Neural cell (in vitro differentiated cells): ENCODE measurements around the gene RPL31. TPM values are rescaled to one million over a fixed set of nuclear protein-coding genes. Genes with fewer than 3 reads are reported as not detected.

Experiments
- H2AFZ ChIP-seq: fragments of 200-600, 300-800 bp; sonication (generic), shearing (Covaris generic); 2 replicates; pipeline ENCODE4 v1.6.0; 2014; ENCODE audit warnings: low read depth, mild to moderate bottlenecking, antibody characterized with exemption, low read length, moderate library complexity
- H3F3A ChIP-seq: fragments of 200-600 bp; shearing (Covaris generic); 2 replicates; pipeline ENCODE4 v1.6.1; 2016; ENCODE audit warnings: mild to moderate bottlenecking, moderate library complexity, mixed read lengths, antibody characterized with exemption, low read length; ENCODE audit not compliant: insufficient read depth, poor library complexity, severe bottlenecking
- H3K27ac ChIP-seq: fragments of 200-600, 300-800 bp; sonication (generic), shearing (Covaris generic); 2 replicates; pipeline ENCODE4 v1.5.1; 2014; ENCODE audit warnings: mild to moderate bottlenecking, low read length, moderate library complexity
- H3K27me3 ChIP-seq: fragments of 300-800, 200-600 bp; sonication (generic), shearing (Covaris generic); 2 replicates; pipeline ENCODE4 v1.6.0; 2014; ENCODE audit warnings: mild to moderate bottlenecking, low read depth, low read length, moderate library complexity; ENCODE audit not compliant: insufficient read depth
- H3K36me3 ChIP-seq: fragments of 300-800, 200-600 bp; sonication (generic), shearing (Covaris generic); 2 replicates; pipeline ENCODE4 v1.5.1; 2014; ENCODE audit warnings: mild to moderate bottlenecking, antibody characterized with exemption, low read length, moderate library complexity; ENCODE audit not compliant: insufficient read depth
- H3K4me2 ChIP-seq: fragments of 300-800, 200-600 bp; sonication (generic), shearing (Covaris generic); 2 replicates; pipeline ENCODE4 v1.6.0; 2014; ENCODE audit warnings: mild to moderate bottlenecking, low read length
- H3K4me3 ChIP-seq: fragments of 300-800, 200-600 bp; sonication (generic), shearing (Covaris generic); 2 replicates; pipeline ENCODE4 v1.5.1; 2014; ENCODE audit warnings: mild to moderate bottlenecking, low read length, moderate library complexity
- H3K79me2 ChIP-seq: fragments of 200-600 bp; shearing (Covaris generic); replicated peaks from 2 replicates; pipeline ENCODE4 v1.6.0; 2014; ENCODE audit warnings: mild to moderate bottlenecking, low read length, moderate library complexity; ENCODE audit not compliant: insufficient read depth
- H3K9ac ChIP-seq: fragments of 300-800, 200-600 bp; sonication (generic), shearing (Covaris generic); 2 replicates; pipeline ENCODE4 v1.6.1; 2016; ENCODE audit warnings: mild to moderate bottlenecking, low read length, mixed read lengths
- H3K9me2 ChIP-seq: fragments of 200-600 bp; shearing (Covaris generic); 2 replicates; pipeline ENCODE4 v1.6.1; 2016; ENCODE audit warnings: mild to moderate bottlenecking, low read length, mixed read lengths; ENCODE audit not compliant: insufficient read depth
- H3K9me3 ChIP-seq: fragments of 200-600, 300-800 bp; sonication (generic), shearing (Covaris generic); 2 replicates; pipeline ENCODE4 v1.6.1; 2016; ENCODE audit warnings: mild to moderate bottlenecking, mixed run types, low read length, moderate library complexity, mixed read lengths
- H4K20me1 ChIP-seq: fragments of 200-600 bp; shearing (Covaris generic); 2 replicates; pipeline ENCODE4 v1.6.1; 2016; ENCODE audit warnings: mild to moderate bottlenecking, mixed run types; ENCODE audit not compliant: insufficient read depth
- CTCF ChIP-seq: fragments of 450-650 bp; IDR thresholded peaks from 2 replicates; pipeline ENCODE4 v1.5.1; 2014; ENCODE audit warnings: antibody characterized with exemption, mild to moderate bottlenecking, moderate library complexity; ENCODE audit not compliant: poor library complexity, severe bottlenecking
- EP300 ChIP-seq: fragments of 450-650 bp; conservative IDR thresholded peaks from 2 replicates; pipeline ENCODE4 v1.6.1; 2014; ENCODE audit warnings: antibody characterized with exemption, mild to moderate bottlenecking, moderate library complexity; ENCODE audit not compliant: poor library complexity, severe bottlenecking
- EZH2 ChIP-seq: fragments of 200-600, 300-800 bp; shearing (Covaris generic), sonication (generic); IDR thresholded peaks from 2 replicates; pipeline ENCODE4 v1.6.1; 2014; ENCODE audit warnings: antibody characterized with exemption, low read length, borderline replicate concordance, mild to moderate bottlenecking; ENCODE audit not compliant: insufficient read depth, poor library complexity, severe bottlenecking
- MXI1 ChIP-seq: fragments of 450-650 bp; conservative IDR thresholded peaks from 2 replicates; pipeline ENCODE4 v1.6.1; 2014; ENCODE audit warnings: antibody characterized with exemption, mild to moderate bottlenecking; ENCODE audit not compliant: poor library complexity, severe bottlenecking
- POLR2AphosphoS5 ChIP-seq: IDR thresholded peaks from 2 replicates; pipeline ENCODE4 v1.6.1; 2012
- RAD21 ChIP-seq: fragments of 450-650 bp; conservative IDR thresholded peaks from 2 replicates; pipeline ENCODE4 v1.6.1; 2014; ENCODE audit warnings: antibody characterized with exemption, mild to moderate bottlenecking, moderate library complexity
- REST ChIP-seq: IDR thresholded peaks from 2 replicates; pipeline ENCODE4 v1.6.1; 2012; ENCODE audit warnings: borderline replicate concordance
- SMC3 ChIP-seq: fragments of 450-650 bp; conservative IDR thresholded peaks from 2 replicates; pipeline ENCODE4 v1.6.1; 2014; ENCODE audit warnings: antibody characterized with exemption, mild to moderate bottlenecking, moderate library complexity; ENCODE audit not compliant: poor library complexity
- TAF1 ChIP-seq: IDR thresholded peaks from 2 replicates; pipeline ENCODE4 v1.6.1; 2012; ENCODE audit warnings: low read depth
- polyA plus RNA-seq: library from polyadenylated mRNA; depleted of rRNA; stranded (reverse); fragments of >200 nt; gene quantifications from 2 replicates; pipeline ENCODE4 v1.2.3, GENCODE V29; 2014

The RPL31 gene
- polyA plus RNA-seq, 1 donor from 2014 or later: 1,555 TPM

- H3K4me2 ChIP-seq: no peak overlapping the region
- no peaks in the 10 kb centered on the region for H3K27me3 ChIP-seq
- no peaks in the 10 kb centered on the region for H3K36me3 ChIP-seq
- no peaks in the 10 kb centered on the region for H3K9me3 ChIP-seq
- H3K9me2 ChIP-seq: no peaks in the 10 kb centered on the region
- H4K20me1 ChIP-seq: no peaks in the 10 kb centered on the region
- no peak overlapping the region for H3K27ac ChIP-seq
- H3K79me2 ChIP-seq: no peaks in the 10 kb centered on the region
- no peak overlapping the region for H3K9ac ChIP-seq
- H2AFZ ChIP-seq: no peak overlapping the region
- TF ChIP-seq MXI1 (peak; percentile 25), SMC3 (peak; percentile 87), REST (no peak), POLR2AphosphoS5 (no peak), TAF1 (no peak), EZH2 (no peak), EP300 (no peak), CTCF (peak; percentile 91), RAD21 (peak; percentile 89)
- no peaks in the 10 kb centered on the region for H3F3A ChIP-seq
- H3K4me3 ChIP-seq: no peak overlapping the region
Measured at GRCh38 chr2:101012706-101013181, 10.7 kb downstream of the RPL31 start.

GRCh38 chr2:101014264-101014857 lies 12.3 kb downstream of the RPL31 start:
- no peak overlapping the region for H3K4me3 ChIP-seq
- no peaks in the 10 kb centered on the region for H3F3A ChIP-seq
- H3K27ac ChIP-seq: no peak overlapping the region
- H2AFZ ChIP-seq: no peak overlapping the region
- no peak overlapping the region for H3K4me2 ChIP-seq
- H3K79me2 ChIP-seq: no peaks in the 10 kb centered on the region
- H3K36me3 ChIP-seq: peaks cover 7% of the 10 kb centered on the region
- no peaks in the 10 kb centered on the region for H3K9me3 ChIP-seq
- no peaks in the 10 kb centered on the region for H3K9me2 ChIP-seq
- TF ChIP-seq TAF1: no peak
- TF ChIP-seq EP300: no peak
- no peak for TF ChIP-seq POLR2AphosphoS5
- TF ChIP-seq CTCF: no peak
- no peak for TF ChIP-seq REST
- no peak for TF ChIP-seq SMC3
- no peak for TF ChIP-seq MXI1
- TF ChIP-seq EZH2: no peak
- TF ChIP-seq RAD21: no peak
- no peaks in the 10 kb centered on the region for H4K20me1 ChIP-seq
- H3K9ac ChIP-seq: no peak overlapping the region
- no peaks in the 10 kb centered on the region for H3K27me3 ChIP-seq
